KOPT-K1 (cell line): Measurements from ENCODE around the gene TLR3.
A peak's percentile ranks its signal among the peaks of the same experiment; 100 is the strongest.

Source experiments
- H3K27ac ChIP-seq: fragments of 200-600 bp; sonication (generic); 2 replicates; pipeline ENCODE4 v1.5.1; 2016; ENCODE audit warnings: antibody characterized with exemption, mild to moderate bottlenecking, low read depth, low read length; ENCODE audit not compliant: poor library complexity, severe bottlenecking
- H3K36me3 ChIP-seq: fragments of 200-600 bp; sonication (generic); 2 replicates; pipeline ENCODE4 v1.5.1; 2017; ENCODE audit warnings: antibody characterized with exemption, mild to moderate bottlenecking, low read length, moderate library complexity; ENCODE audit not compliant: insufficient read depth
- H3K9me3 ChIP-seq: fragments of 200-600 bp; sonication (generic); 2 replicates; pipeline ENCODE4 v1.5.1; 2017; ENCODE audit warnings: antibody characterized with exemption, low read length, mild to moderate bottlenecking; ENCODE audit not compliant: insufficient read depth, poor library complexity, severe bottlenecking

The TLR3 gene

GRCh38 chr4:186068581-186069348, at the start of gene TLR3:
Gene TLR3, plus strand, starts transcription at chr4:186069156. Its CDS starts 7,464 bp downstream, at chr4:186076620.
- Histone ChIP-seq H3K9me3 (no peaks in the 10 kb centered on the region), H3K27ac (peak within 1 kb of the TSS; percentile 54), H3K36me3 (no peaks in the 10 kb centered on the region)

GRCh38 chr4:186019269-186019668, 49.7 kb upstream of the TLR3 start:
- Histone ChIP-seq H3K27ac (no peak overlapping the region), H3K36me3 (no peaks in the 10 kb centered on the region), H3K9me3 (peaks cover 6% of the 10 kb centered on the region)

- Histone ChIP-seq H3K36me3 (no peaks in the 10 kb centered on the region), H3K27ac (no peak overlapping the region), H3K9me3 (peaks cover 6% of the 10 kb centered on the region)
Measured at GRCh38 chr4:186020106-186020792, 48.7 kb upstream of the TLR3 start.

- Histone ChIP-seq H3K36me3 (no peaks in the 10 kb centered on the region), H3K27ac (no peak overlapping the region), H3K9me3 (peaks cover 6% of the 10 kb centered on the region)
Measured at GRCh38 chr4:186020793-186021407, 48.1 kb upstream of the TLR3 start.

- peaks cover 6% of the 10 kb centered on the region for H3K9me3 ChIP-seq
- H3K36me3 ChIP-seq = no peaks in the 10 kb centered on the region
- H3K27ac ChIP-seq = no peak overlapping the region
Measured at GRCh38 chr4:186021461-186022167, 47.3 kb upstream of the TLR3 start.

- H3K9me3 ChIP-seq = peaks cover 13% of the 10 kb centered on the region
- no peak overlapping the region for H3K27ac ChIP-seq
- no peaks in the 10 kb centered on the region for H3K36me3 ChIP-seq
Measured at GRCh38 chr4:186023975-186024374, 45.0 kb upstream of the TLR3 start.

GRCh38 chr4:186024637-186025407, 44.1 kb upstream of the TLR3 start:
- H3K36me3 ChIP-seq = no peaks in the 10 kb centered on the region
- peaks cover 13% of the 10 kb centered on the region for H3K9me3 ChIP-seq
- H3K27ac ChIP-seq = no peak overlapping the region

GRCh38 chr4:186025408-186025690, 43.6 kb upstream of the TLR3 start:
- H3K9me3 ChIP-seq = peaks cover 13% of the 10 kb centered on the region

GRCh38 chr4:186027405-186027804, 41.6 kb upstream of the TLR3 start:
- H3K9me3 ChIP-seq = peaks cover 13% of the 10 kb centered on the region
- H3K27ac ChIP-seq = no peak overlapping the region
- H3K36me3 ChIP-seq = no peaks in the 10 kb centered on the region

More at GRCh38 chr4:186025408-186025690, 43.6 kb upstream of the TLR3 start:
- H3K36me3 ChIP-seq = no peaks in the 10 kb centered on the region
- H3K27ac ChIP-seq = no peak overlapping the region

- Histone ChIP-seq H3K27ac (no peak overlapping the region), H3K36me3 (no peaks in the 10 kb centered on the region), H3K9me3 (peaks cover 35% of the 10 kb centered on the region)
Measured at GRCh38 chr4:186029571-186030398, 39.2 kb upstream of the TLR3 start.

- Histone ChIP-seq H3K27ac (no peak overlapping the region), H3K36me3 (no peaks in the 10 kb centered on the region), H3K9me3 (peaks cover 41% of the 10 kb centered on the region)
Measured at GRCh38 chr4:186030399-186030775, 38.6 kb upstream of the TLR3 start.

GRCh38 chr4:186030795-186031194, 38.2 kb upstream of the TLR3 start:
- Histone ChIP-seq H3K36me3 (no peaks in the 10 kb centered on the region), H3K9me3 (peaks cover 44% of the 10 kb centered on the region), H3K27ac (no peak overlapping the region)

GRCh38 chr4:186032259-186032658, 36.7 kb upstream of the TLR3 start:
- Histone ChIP-seq H3K36me3 (no peaks in the 10 kb centered on the region), H3K27ac (no peak overlapping the region), H3K9me3 (peaks cover 50% of the 10 kb centered on the region)

GRCh38 chr4:186033027-186033426, 35.9 kb upstream of the TLR3 start:
- H3K27ac ChIP-seq = no peak overlapping the region
- H3K9me3 ChIP-seq = peaks cover 43% of the 10 kb centered on the region

More at GRCh38 chr4:186033027-186033426, 35.9 kb upstream of the TLR3 start:
- H3K36me3 ChIP-seq = no peaks in the 10 kb centered on the region
